GM23338 (cell line): Measurements from ENCODE around the gene HNRNPK. TPM values are rescaled to one million over a fixed set of nuclear protein-coding genes. Genes with fewer than 3 reads are reported as not detected.

Source experiments
- ATAC-seq: fragments of 200-7000 bp; cut with Tn5 transposase; 3 replicates; pipeline ENCODE4 v1.9.1; 2020
- DNase-seq: peaks from one replicate; pipeline ENCODE4 v3.0.0-alpha.2; 2015; ENCODE audit warnings: low spot score
- H2AFZ ChIP-seq: fragments of 200-600 bp; sonication (generic); 2 replicates; pipeline ENCODE4 v1.8.0; 2016; ENCODE audit warnings: antibody characterized with exemption, mild to moderate bottlenecking, moderate library complexity
- H3F3A ChIP-seq: fragments of 200-600 bp; sonication (generic); replicated peaks from 2 replicates; pipeline ENCODE4 v1.8.0; 2017; ENCODE audit warnings: antibody characterized with exemption, mixed run types, low read depth
- H3K27ac ChIP-seq: fragments of 200-600 bp; sonication (generic); 2 replicates; pipeline ENCODE4 v1.6.1; 2016; ENCODE audit warnings: low read depth
- H3K27me3 ChIP-seq: fragments of 200-600 bp; sonication (generic); 2 replicates; pipeline ENCODE4 v1.8.0; 2016; ENCODE audit warnings: mild to moderate bottlenecking, mixed run types, moderate library complexity; ENCODE audit not compliant: insufficient read depth
- H3K36me3 ChIP-seq: fragments of 200-600 bp; sonication (generic); 2 replicates; pipeline ENCODE4 v1.8.0; 2016; ENCODE audit warnings: mild to moderate bottlenecking; ENCODE audit not compliant: insufficient read depth
- H3K4me1 ChIP-seq: fragments of 200-600 bp; sonication (generic); 2 replicates; pipeline ENCODE4 v1.8.0; 2016; ENCODE audit warnings: mild to moderate bottlenecking, moderate library complexity; ENCODE audit not compliant: insufficient read depth
- H3K4me2 ChIP-seq: fragments of 200-600 bp; sonication (generic); 2 replicates; pipeline ENCODE4 v1.7.1; 2017; ENCODE audit warnings: mixed run types
- H3K4me3 ChIP-seq: fragments of 200-600 bp; sonication (generic); 2 replicates; pipeline ENCODE4 v1.6.1; 2016; ENCODE audit warnings: mixed run types
- H3K79me2 ChIP-seq: fragments of 200-600 bp; sonication (generic); replicated peaks from 2 replicates; pipeline ENCODE4 v1.8.0; 2017; ENCODE audit warnings: mild to moderate bottlenecking; ENCODE audit not compliant: insufficient read depth
- H3K9me2 ChIP-seq: fragments of 200-600 bp; sonication (generic); 2 replicates; pipeline ENCODE4 v1.8.0; 2017; ENCODE audit not compliant: insufficient read depth
- H4K20me1 ChIP-seq: fragments of 200-600 bp; sonication (generic); replicated peaks from 2 replicates; pipeline ENCODE4 v1.8.0; 2017; ENCODE audit warnings: mild to moderate bottlenecking; ENCODE audit not compliant: insufficient read depth
- H3K27ac Mint-ChIP-seq: 2 replicates; pipeline ENCODE4 v1.8.0; 2020; ENCODE audit warnings: inconsistent platforms, mild to moderate bottlenecking, moderate library complexity, mixed read lengths
- H3K27me3 Mint-ChIP-seq: 3 replicates; pipeline ENCODE4 v1.8.0; 2022; ENCODE audit warnings: low read depth, mild to moderate bottlenecking, moderate library complexity, mixed read lengths, inconsistent platforms; ENCODE audit not compliant: insufficient read depth, poor library complexity
- H3K36me3 Mint-ChIP-seq: 3 replicates; pipeline ENCODE4 v1.8.0; 2021; ENCODE audit warnings: low read depth, mild to moderate bottlenecking, inconsistent platforms, moderate library complexity, mixed read lengths
- H3K4me1 Mint-ChIP-seq: 3 replicates; pipeline ENCODE4 v1.8.0; 2020; ENCODE audit warnings: mild to moderate bottlenecking, inconsistent platforms, mixed read lengths
- H3K4me3 Mint-ChIP-seq: 3 replicates; pipeline ENCODE4 v1.8.0; 2021; ENCODE audit warnings: moderate library complexity, mild to moderate bottlenecking, inconsistent platforms, mixed read lengths
- H3K9me3 Mint-ChIP-seq: 3 replicates; pipeline ENCODE4 v1.8.0; 2020; ENCODE audit warnings: moderate library complexity, mild to moderate bottlenecking, inconsistent platforms, mixed read lengths
- CREB1 ChIP-seq: fragments of 250-450 bp; sonication (Bioruptor Pico); IDR thresholded peaks from 2 replicates; pipeline ENCODE4 v1.5.0; 2020; ENCODE audit warnings: low read depth, mild to moderate bottlenecking, moderate library complexity
- EZH2 ChIP-seq: fragments of 200-600 bp; sonication (generic); IDR thresholded peaks from one replicate; pipeline ENCODE4 v1.8.0; 2017; ENCODE audit warnings: antibody characterized with exemption, mild to moderate bottlenecking, low read depth; ENCODE audit not compliant: unreplicated experiment
- EZH2phosphoT487 ChIP-seq: fragments of 200-600 bp; sonication (generic); IDR thresholded peaks from one replicate; pipeline ENCODE4 v1.8.1; 2018; ENCODE audit warnings: antibody characterized with exemption; ENCODE audit not compliant: unreplicated experiment
- JUNB ChIP-seq: IDR thresholded peaks from one replicate; pipeline ENCODE4 v1.6.1; 2016; ENCODE audit warnings: antibody characterized with exemption; ENCODE audit not compliant: unreplicated experiment
- NANOG ChIP-seq: IDR thresholded peaks from 2 replicates; pipeline ENCODE4 v1.6.1; 2016; ENCODE audit warnings: antibody characterized with exemption, borderline replicate concordance
- POLR2AphosphoS5 ChIP-seq: IDR thresholded peaks from 2 replicates; pipeline ENCODE4 v1.6.1; 2016; ENCODE audit warnings: antibody characterized with exemption, low read depth
- STAT1 ChIP-seq: IDR thresholded peaks from one replicate; pipeline ENCODE4 v1.6.1; 2016; ENCODE audit warnings: antibody characterized with exemption; ENCODE audit not compliant: unreplicated experiment
- ZNF114 ChIP-seq: fragments of 250-450 bp; sonication (Bioruptor Pico); IDR thresholded peaks from 2 replicates; pipeline ENCODE4 v1.5.0; 2020; ENCODE audit warnings: mild to moderate bottlenecking, moderate library complexity
- ZNF331 ChIP-seq: fragments of 250-450 bp; sonication (Bioruptor Pico); IDR thresholded peaks from 2 replicates; pipeline ENCODE4 v1.5.0; 2020; ENCODE audit warnings: low read depth, mild to moderate bottlenecking, moderate library complexity
- polyA plus RNA-seq: library from polyadenylated mRNA; unstranded; fragments of >200 nt; fragmentation: Nextera tagmentation; extraction: Ambion mirVana; gene quantifications from 2 replicates; pipeline ENCODE4 v1.2.1, GENCODE V29; 2016
- total RNA-seq: library from RNA; depleted of rRNA; stranded (reverse); fragments of >200 nt; shearing (Covaris generic); gene quantifications from 2 replicates; pipeline ENCODE4 v1.2.3, GENCODE V29; 2014
- TF ChIP-seq, protein P1 (sequence below): fragments of 250-450 bp; sonication (Bioruptor Pico); IDR thresholded peaks from 2 replicates; pipeline ENCODE4 v1.5.0; 2020; ENCODE audit warnings: mild to moderate bottlenecking, moderate library complexity
- TF ChIP-seq, protein P2 (sequence below), 2 experiments: fragments of 200-600 bp in 1 of 2; sonication (generic) in 1 of 2; conservative IDR thresholded peaks; 2 replicates each; pipeline versions ENCODE4 v1.5.1 to v1.6.1; 2016 to 2017; ENCODE audit warnings: antibody characterized with exemption in 2 of 2, low read depth in 2 of 2, mild to moderate bottlenecking in 2 of 2, moderate library complexity in 1 of 2
- TF ChIP-seq, protein P3 (sequence below): IDR thresholded peaks from 2 replicates; pipeline ENCODE4 v1.6.1; 2016; ENCODE audit warnings: antibody characterized with exemption
- TF ChIP-seq, protein P4 (sequence below): IDR thresholded peaks from one replicate; pipeline ENCODE4 v1.6.1; 2018; ENCODE audit warnings: antibody characterized with exemption; ENCODE audit not compliant: unreplicated experiment

The HNRNPK gene
- total and polyA plus RNA-seq, 2 experiments from 2014 or later, result 417 to 1,083 TPM

DNA sequence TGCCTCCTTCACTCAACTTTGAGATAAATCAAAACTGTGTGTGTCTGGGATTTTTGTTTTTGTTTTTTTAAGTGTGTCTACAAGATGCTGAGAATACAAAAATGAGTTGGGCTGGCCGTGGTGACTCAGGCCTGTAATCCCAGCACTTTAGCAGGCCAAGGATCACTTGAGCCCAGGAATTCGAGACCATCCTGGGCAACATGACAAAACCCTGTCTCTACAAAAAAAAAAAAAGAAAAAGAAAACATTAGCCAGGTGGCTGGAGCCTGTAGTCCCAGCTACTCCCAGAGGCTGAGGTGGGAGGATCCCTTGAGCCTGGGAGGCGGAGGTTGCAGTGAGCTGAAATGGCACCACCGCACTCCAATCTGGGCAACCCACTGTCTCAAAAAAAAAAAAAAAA is 21.0 kb downstream of the HNRNPK start:
- Mint-ChIP-seq H3K9me3 (no peaks in the 10 kb centered on the region), H3K36me3 (peaks cover 7% of the 10 kb centered on the region; the same call in 1 of the 3 replicates), H3K27me3 (peaks cover 11% of the 10 kb centered on the region), H3K4me3 (no peak overlapping the region), H3K4me1 (peaks cover 8% of the 10 kb centered on the region; the same call in 2 of the 3 replicates), H3K27ac (no peak overlapping the region)
- Histone ChIP-seq H3K4me1 (no peaks in the 10 kb centered on the region; the same call in 1 of the 2 replicates), H3K36me3 (no peaks in the 10 kb centered on the region), H3K9me2 (no peaks in the 10 kb centered on the region), H2AFZ (no peak overlapping the region; the same call in 1 of the 2 replicates), H3K27ac (no peak overlapping the region), H3K27me3 (no peaks in the 10 kb centered on the region), H3K4me2 (no peak overlapping the region), H3K4me3 (no peak overlapping the region), H3F3A (no peaks in the 10 kb centered on the region), H3K79me2 (no peaks in the 10 kb centered on the region), H4K20me1 (no peaks in the 10 kb centered on the region)
- ATAC-seq (no peak), DNase-seq (peak; percentile 34)
- TF ChIP-seq CREB1 (CRISPR knock-in tag), result no peak
- TF ChIP-seq, protein P1, sequence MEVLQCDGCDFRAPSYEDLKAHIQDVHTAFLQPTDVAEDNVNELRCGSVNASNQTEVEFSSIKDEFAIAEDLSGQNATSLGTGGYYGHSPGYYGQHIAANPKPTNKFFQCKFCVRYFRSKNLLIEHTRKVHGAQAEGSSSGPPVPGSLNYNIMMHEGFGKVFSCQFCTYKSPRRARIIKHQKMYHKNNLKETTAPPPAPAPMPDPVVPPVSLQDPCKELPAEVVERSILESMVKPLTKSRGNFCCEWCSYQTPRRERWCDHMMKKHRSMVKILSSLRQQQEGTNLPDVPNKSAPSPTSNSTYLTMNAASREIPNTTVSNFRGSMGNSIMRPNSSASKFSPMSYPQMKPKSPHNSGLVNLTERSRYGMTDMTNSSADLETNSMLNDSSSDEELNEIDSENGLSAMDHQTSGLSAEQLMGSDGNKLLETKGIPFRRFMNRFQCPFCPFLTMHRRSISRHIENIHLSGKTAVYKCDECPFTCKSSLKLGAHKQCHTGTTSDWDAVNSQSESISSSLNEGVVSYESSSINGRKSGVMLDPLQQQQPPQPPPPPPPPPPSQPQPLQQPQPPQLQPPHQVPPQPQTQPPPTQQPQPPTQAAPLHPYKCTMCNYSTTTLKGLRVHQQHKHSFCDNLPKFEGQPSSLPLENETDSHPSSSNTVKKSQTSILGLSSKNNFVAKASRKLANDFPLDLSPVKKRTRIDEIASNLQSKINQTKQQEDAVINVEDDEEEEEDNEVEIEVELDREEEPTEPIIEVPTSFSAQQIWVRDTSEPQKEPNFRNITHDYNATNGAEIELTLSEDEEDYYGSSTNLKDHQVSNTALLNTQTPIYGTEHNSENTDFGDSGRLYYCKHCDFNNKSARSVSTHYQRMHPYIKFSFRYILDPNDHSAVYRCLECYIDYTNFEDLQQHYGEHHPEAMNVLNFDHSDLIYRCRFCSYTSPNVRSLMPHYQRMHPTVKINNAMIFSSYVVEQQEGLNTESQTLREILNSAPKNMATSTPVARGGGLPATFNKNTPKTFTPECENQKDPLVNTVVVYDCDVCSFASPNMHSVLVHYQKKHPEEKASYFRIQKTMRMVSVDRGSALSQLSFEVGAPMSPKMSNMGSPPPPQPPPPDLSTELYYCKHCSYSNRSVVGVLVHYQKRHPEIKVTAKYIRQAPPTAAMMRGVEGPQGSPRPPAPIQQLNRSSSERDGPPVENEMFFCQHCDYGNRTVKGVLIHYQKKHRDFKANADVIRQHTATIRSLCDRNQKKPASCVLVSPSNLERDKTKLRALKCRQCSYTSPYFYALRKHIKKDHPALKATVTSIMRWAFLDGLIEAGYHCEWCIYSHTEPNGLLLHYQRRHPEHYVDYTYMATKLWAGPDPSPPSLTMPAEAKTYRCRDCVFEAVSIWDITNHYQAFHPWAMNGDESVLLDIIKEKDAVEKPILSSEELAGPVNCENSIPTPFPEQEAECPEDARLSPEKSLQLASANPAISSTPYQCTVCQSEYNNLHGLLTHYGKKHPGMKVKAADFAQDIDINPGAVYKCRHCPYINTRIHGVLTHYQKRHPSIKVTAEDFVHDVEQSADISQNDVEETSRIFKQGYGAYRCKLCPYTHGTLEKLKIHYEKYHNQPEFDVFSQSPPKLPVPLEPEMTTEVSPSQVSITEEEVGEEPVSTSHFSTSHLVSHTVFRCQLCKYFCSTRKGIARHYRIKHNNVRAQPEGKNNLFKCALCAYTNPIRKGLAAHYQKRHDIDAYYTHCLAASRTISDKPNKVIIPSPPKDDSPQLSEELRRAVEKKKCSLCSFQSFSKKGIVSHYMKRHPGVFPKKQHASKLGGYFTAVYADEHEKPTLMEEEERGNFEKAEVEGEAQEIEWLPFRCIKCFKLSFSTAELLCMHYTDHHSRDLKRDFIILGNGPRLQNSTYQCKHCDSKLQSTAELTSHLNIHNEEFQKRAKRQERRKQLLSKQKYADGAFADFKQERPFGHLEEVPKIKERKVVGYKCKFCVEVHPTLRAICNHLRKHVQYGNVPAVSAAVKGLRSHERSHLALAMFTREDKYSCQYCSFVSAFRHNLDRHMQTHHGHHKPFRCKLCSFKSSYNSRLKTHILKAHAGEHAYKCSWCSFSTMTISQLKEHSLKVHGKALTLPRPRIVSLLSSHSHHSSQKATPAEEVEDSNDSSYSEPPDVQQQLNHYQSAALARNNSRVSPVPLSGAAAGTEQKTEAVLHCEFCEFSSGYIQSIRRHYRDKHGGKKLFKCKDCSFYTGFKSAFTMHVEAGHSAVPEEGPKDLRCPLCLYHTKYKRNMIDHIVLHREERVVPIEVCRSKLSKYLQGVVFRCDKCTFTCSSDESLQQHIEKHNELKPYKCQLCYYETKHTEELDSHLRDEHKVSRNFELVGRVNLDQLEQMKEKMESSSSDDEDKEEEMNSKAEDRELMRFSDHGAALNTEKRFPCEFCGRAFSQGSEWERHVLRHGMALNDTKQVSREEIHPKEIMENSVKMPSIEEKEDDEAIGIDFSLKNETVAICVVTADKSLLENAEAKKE (CRISPR knock-in tag), result no peak
- TF ChIP-seq JUNB, result no peak
- no peak for TF ChIP-seq EZH2phosphoT487
- no peak for TF ChIP-seq ZNF114
- no peak for TF ChIP-seq ZNF331 (CRISPR knock-in tag)
- TF ChIP-seq POLR2AphosphoS5, result no peak
- TF ChIP-seq, protein P2, sequence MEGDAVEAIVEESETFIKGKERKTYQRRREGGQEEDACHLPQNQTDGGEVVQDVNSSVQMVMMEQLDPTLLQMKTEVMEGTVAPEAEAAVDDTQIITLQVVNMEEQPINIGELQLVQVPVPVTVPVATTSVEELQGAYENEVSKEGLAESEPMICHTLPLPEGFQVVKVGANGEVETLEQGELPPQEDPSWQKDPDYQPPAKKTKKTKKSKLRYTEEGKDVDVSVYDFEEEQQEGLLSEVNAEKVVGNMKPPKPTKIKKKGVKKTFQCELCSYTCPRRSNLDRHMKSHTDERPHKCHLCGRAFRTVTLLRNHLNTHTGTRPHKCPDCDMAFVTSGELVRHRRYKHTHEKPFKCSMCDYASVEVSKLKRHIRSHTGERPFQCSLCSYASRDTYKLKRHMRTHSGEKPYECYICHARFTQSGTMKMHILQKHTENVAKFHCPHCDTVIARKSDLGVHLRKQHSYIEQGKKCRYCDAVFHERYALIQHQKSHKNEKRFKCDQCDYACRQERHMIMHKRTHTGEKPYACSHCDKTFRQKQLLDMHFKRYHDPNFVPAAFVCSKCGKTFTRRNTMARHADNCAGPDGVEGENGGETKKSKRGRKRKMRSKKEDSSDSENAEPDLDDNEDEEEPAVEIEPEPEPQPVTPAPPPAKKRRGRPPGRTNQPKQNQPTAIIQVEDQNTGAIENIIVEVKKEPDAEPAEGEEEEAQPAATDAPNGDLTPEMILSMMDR (conservative IDR thresholded peaks at IDR 0.05; ENCODE audit: low read depth in 2 of 2), result no peak
- no peak for TF ChIP-seq STAT1
- TF ChIP-seq NANOG, result no peak
- TF ChIP-seq, protein P3, sequence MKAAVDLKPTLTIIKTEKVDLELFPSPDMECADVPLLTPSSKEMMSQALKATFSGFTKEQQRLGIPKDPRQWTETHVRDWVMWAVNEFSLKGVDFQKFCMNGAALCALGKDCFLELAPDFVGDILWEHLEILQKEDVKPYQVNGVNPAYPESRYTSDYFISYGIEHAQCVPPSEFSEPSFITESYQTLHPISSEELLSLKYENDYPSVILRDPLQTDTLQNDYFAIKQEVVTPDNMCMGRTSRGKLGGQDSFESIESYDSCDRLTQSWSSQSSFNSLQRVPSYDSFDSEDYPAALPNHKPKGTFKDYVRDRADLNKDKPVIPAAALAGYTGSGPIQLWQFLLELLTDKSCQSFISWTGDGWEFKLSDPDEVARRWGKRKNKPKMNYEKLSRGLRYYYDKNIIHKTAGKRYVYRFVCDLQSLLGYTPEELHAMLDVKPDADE, result no peak
- TF ChIP-seq, protein P4, sequence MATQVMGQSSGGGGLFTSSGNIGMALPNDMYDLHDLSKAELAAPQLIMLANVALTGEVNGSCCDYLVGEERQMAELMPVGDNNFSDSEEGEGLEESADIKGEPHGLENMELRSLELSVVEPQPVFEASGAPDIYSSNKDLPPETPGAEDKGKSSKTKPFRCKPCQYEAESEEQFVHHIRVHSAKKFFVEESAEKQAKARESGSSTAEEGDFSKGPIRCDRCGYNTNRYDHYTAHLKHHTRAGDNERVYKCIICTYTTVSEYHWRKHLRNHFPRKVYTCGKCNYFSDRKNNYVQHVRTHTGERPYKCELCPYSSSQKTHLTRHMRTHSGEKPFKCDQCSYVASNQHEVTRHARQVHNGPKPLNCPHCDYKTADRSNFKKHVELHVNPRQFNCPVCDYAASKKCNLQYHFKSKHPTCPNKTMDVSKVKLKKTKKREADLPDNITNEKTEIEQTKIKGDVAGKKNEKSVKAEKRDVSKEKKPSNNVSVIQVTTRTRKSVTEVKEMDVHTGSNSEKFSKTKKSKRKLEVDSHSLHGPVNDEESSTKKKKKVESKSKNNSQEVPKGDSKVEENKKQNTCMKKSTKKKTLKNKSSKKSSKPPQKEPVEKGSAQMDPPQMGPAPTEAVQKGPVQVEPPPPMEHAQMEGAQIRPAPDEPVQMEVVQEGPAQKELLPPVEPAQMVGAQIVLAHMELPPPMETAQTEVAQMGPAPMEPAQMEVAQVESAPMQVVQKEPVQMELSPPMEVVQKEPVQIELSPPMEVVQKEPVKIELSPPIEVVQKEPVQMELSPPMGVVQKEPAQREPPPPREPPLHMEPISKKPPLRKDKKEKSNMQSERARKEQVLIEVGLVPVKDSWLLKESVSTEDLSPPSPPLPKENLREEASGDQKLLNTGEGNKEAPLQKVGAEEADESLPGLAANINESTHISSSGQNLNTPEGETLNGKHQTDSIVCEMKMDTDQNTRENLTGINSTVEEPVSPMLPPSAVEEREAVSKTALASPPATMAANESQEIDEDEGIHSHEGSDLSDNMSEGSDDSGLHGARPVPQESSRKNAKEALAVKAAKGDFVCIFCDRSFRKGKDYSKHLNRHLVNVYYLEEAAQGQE, result no peak
- TF ChIP-seq EZH2, result no peak
